ENCODE measurements around the gene MAP3K7CL. TPM values are rescaled to one million over a fixed set of nuclear protein-coding genes. Genes with fewer than 3 reads are reported as not detected.
A peak's percentile ranks its signal among the peaks of the same experiment; 100 is the strongest.

MAP3K7CL gene
- total and polyA plus RNA-seq, 4 donors: 1.4 to 3.5 (median 3.1) TPM

DNA sequence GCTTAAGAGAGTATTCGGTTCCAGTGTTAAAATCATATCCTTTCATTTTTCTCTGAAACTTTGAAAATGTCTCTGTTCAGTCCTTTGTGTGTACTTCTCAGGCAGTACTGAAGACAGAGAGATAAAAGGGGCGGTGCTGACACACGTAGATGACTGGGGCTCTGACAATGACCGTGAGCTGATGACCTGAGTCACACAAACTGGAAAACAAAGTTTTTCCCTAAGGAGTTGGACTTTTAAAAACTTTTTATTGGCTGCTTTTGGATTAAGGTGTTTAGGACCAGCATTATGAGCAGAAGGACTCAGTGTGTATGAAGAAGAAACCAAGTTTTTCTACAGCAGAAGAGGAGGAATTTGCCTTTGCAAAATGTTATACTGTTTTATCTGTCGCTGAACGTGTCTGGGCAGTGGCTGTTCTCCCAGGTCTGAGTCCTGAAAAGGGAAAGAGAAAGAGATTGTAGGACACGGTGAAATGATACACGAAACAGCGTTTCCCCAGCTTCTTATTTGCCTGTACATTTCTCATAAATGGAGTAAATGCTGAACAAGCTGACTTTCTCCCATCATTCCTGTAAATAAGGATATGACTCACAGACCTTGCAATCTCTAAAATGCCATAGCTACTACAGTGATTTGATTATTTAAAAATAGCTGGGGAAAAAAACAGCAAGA is 51.5 kb downstream of the MAP3K7CL start:
- DNase-seq (ENCODE audit: low spot score): no peak
- Histone ChIP-seq H3K9ac (ENCODE audit: low read depth in 1 of 2, low read length in 2 of 2) (peak overlapping the region; percentile 63 to 95), H3K4me1 (ENCODE audit: control insufficient read depth in 4 of 4, insufficient read depth in 4 of 4, low read length in 3 of 4) (peaks cover 10 to 69% (median 23%) of the 10 kb centered on the region in 4 donors), H3K27ac (ENCODE audit: low read depth in 1 of 2, low read length in 2 of 2) (peak overlapping the region; percentile 91 to 98), H3K9me3 (ENCODE audit: control insufficient read depth in 4 of 4, low read length in 3 of 4) (no peaks in the 10 kb centered on the region), H3K4me3 (ENCODE audit: low read depth in 1 of 3, low read length in 3 of 3) (peak overlapping the region; percentile 18 to 37 (median 31)), H3K27me3 (ENCODE audit: control insufficient read depth in 4 of 4, insufficient read depth in 4 of 4, low read length in 3 of 4) (no peaks in the 10 kb centered on the region), H3K36me3 (ENCODE audit: control insufficient read depth in 4 of 4, insufficient read depth in 3 of 4, low read depth in 1 of 4, low read length in 3 of 4) (no peaks in the 10 kb centered on the region)
- 11% methylated on average over 9 of the region's 9 CpGs for WGBS
- TF ChIP-seq, protein P1, sequence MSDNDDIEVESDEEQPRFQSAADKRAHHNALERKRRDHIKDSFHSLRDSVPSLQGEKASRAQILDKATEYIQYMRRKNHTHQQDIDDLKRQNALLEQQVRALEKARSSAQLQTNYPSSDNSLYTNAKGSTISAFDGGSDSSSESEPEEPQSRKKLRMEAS (IDR thresholded peaks at IDR 0.05): peak; percentile 37
- peak; percentile 9 for TF ChIP-seq NR2F2 (IDR thresholded peaks at IDR 0.05)
- peak; percentile 61 for TF ChIP-seq TAF1 (conservative IDR thresholded peaks at IDR 0.05)
- peak; percentile 72 for TF ChIP-seq JUND (IDR thresholded peaks at IDR 0.05)
- TF ChIP-seq, protein P2, sequence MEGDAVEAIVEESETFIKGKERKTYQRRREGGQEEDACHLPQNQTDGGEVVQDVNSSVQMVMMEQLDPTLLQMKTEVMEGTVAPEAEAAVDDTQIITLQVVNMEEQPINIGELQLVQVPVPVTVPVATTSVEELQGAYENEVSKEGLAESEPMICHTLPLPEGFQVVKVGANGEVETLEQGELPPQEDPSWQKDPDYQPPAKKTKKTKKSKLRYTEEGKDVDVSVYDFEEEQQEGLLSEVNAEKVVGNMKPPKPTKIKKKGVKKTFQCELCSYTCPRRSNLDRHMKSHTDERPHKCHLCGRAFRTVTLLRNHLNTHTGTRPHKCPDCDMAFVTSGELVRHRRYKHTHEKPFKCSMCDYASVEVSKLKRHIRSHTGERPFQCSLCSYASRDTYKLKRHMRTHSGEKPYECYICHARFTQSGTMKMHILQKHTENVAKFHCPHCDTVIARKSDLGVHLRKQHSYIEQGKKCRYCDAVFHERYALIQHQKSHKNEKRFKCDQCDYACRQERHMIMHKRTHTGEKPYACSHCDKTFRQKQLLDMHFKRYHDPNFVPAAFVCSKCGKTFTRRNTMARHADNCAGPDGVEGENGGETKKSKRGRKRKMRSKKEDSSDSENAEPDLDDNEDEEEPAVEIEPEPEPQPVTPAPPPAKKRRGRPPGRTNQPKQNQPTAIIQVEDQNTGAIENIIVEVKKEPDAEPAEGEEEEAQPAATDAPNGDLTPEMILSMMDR (IDR thresholded peaks at IDR 0.05; ENCODE audit: low read depth, low read length, missing input control): no peak
- TF ChIP-seq, protein P3, sequence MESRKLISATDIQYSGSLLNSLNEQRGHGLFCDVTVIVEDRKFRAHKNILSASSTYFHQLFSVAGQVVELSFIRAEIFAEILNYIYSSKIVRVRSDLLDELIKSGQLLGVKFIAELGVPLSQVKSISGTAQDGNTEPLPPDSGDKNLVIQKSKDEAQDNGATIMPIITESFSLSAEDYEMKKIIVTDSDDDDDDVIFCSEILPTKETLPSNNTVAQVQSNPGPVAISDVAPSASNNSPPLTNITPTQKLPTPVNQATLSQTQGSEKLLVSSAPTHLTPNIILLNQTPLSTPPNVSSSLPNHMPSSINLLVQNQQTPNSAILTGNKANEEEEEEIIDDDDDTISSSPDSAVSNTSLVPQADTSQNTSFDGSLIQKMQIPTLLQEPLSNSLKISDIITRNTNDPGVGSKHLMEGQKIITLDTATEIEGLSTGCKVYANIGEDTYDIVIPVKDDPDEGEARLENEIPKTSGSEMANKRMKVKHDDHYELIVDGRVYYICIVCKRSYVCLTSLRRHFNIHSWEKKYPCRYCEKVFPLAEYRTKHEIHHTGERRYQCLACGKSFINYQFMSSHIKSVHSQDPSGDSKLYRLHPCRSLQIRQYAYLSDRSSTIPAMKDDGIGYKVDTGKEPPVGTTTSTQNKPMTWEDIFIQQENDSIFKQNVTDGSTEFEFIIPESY (IDR thresholded peaks at IDR 0.05): peak; percentile 37
- TF ChIP-seq, protein P4, sequence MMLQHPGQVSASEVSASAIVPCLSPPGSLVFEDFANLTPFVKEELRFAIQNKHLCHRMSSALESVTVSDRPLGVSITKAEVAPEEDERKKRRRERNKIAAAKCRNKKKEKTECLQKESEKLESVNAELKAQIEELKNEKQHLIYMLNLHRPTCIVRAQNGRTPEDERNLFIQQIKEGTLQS (IDR thresholded peaks at IDR 0.05): peak; percentile 43
- no peak for TF ChIP-seq FOXA1 (IDR thresholded peaks at IDR 0.05)
- TF ChIP-seq HNF4A (conservative IDR thresholded peaks at IDR 0.05): peak in 1 of 2 donors; percentile 13
- TF ChIP-seq SP1 (IDR thresholded peaks at IDR 0.05): peak; percentile 48
- TF ChIP-seq FOXA2 (IDR thresholded peaks at IDR 0.05): peak; percentile 6
- TF ChIP-seq, protein P5, sequence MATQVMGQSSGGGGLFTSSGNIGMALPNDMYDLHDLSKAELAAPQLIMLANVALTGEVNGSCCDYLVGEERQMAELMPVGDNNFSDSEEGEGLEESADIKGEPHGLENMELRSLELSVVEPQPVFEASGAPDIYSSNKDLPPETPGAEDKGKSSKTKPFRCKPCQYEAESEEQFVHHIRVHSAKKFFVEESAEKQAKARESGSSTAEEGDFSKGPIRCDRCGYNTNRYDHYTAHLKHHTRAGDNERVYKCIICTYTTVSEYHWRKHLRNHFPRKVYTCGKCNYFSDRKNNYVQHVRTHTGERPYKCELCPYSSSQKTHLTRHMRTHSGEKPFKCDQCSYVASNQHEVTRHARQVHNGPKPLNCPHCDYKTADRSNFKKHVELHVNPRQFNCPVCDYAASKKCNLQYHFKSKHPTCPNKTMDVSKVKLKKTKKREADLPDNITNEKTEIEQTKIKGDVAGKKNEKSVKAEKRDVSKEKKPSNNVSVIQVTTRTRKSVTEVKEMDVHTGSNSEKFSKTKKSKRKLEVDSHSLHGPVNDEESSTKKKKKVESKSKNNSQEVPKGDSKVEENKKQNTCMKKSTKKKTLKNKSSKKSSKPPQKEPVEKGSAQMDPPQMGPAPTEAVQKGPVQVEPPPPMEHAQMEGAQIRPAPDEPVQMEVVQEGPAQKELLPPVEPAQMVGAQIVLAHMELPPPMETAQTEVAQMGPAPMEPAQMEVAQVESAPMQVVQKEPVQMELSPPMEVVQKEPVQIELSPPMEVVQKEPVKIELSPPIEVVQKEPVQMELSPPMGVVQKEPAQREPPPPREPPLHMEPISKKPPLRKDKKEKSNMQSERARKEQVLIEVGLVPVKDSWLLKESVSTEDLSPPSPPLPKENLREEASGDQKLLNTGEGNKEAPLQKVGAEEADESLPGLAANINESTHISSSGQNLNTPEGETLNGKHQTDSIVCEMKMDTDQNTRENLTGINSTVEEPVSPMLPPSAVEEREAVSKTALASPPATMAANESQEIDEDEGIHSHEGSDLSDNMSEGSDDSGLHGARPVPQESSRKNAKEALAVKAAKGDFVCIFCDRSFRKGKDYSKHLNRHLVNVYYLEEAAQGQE (IDR thresholded peaks at IDR 0.05): peak; percentile 80
- TF ChIP-seq GABPA (IDR thresholded peaks at IDR 0.05 in 1 of 2, conservative IDR thresholded peaks at IDR 0.05 in 1 of 2): no peak
- TF ChIP-seq HNF4G (IDR thresholded peaks at IDR 0.05): peak; percentile 14
- TF ChIP-seq EGR1 (IDR thresholded peaks at IDR 0.05; ENCODE audit: low read depth in 2 of 2): no peak
- TF ChIP-seq RXRA (IDR thresholded peaks at IDR 0.05): peak in 1 of 2 donors; percentile 49
- peak in 1 of 2 donors; percentile 26 for TF ChIP-seq RAD21 (IDR thresholded peaks at IDR 0.05)
- TF ChIP-seq YY1 (IDR thresholded peaks at IDR 0.05): peak; percentile 55
